Neural progenitor cell (in vitro differentiated cells): ENCODE measurements around the gene CCDC61.

Experiments
- CTCF ChIP-seq: fragments of 200-600 bp; sonication (generic); IDR thresholded peaks from 2 replicates; pipeline ENCODE4 v1.5.1; 2017; ENCODE audit warnings: antibody characterized with exemption, mild to moderate bottlenecking
- EZH2 ChIP-seq: fragments of 200-600 bp; sonication (generic); IDR thresholded peaks from 2 replicates; pipeline ENCODE4 v1.6.1; 2017; ENCODE audit warnings: antibody characterized with exemption, mild to moderate bottlenecking, moderate library complexity

- TF ChIP-seq CTCF = no peak
- no peak for TF ChIP-seq EZH2
Observed at GRCh38 chr19:46021531-46022041, 26.3 kb downstream of the CCDC61 start.
